TTC549 (cell line): ENCODE results near the gene CDRT15.
"Not testable (repeated sequence)": the region's sequence is repeated elsewhere in the genome, so short reads cannot be mapped to it uniquely, and the experiment has no call there.

Experiments
- FAIRE-seq: peaks from 2 replicates; lab custom pipeline; 2012; peaks lifted over from hg19 to GRCh38; lab: Jason Lieb, UNC

CDRT15 gene

GRCh38 chr17:14236762-14237161, at the start of gene CDRT15:
Gene CDRT15, minus strand, starts transcription at chr17:14236862. Its CDS starts 29 bp downstream, at chr17:14236833.
- not testable (repeated sequence) for FAIRE-seq

DNA sequence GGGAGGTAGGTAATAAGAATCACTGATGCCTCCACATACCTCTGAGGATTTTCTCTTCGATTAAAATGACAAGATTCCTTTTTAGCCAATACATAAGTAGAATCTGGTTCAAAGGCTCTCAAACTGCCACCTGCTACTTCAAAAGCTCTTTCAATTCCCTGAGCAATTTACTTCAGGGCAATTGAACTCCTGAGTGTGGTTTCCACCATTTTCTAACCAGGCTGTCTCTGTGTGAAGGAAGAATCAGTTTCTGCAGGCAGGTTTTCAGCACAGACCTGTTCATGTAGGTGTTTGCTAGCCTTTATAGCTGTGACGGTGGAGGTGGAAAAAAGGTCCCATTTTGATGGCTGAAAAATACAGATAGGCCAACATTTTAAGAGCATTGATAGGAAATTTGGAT, 46.1 kb upstream of the CDRT15 start:
- FAIRE-seq: no peak

DNA sequence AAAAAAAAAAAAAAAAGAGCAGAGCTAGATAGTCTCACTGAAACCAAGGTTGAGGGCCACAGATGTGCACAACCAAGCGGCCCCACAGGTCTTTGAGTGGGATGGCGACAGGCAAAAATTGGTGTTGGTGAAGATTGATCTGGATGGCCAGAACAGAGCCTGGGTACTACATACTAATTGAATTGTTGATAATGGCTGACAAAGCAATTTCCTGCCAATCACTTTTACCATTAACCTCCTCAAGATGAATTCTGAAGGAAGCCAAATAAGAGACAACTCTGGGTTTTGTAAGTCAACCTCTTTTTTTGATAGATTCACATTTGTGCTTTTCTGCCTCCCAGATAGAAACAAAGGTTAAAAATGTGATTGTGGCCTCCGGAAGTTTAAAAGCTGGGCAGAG, 44.9 kb upstream of the CDRT15 start:
- FAIRE-seq: no peak

- FAIRE-seq: no peak
Observed at GRCh38 chr17:14276535-14277250, 40.0 kb upstream of the CDRT15 start.

GRCh38 chr17:14270508-14270907, 33.8 kb upstream of the CDRT15 start:
- FAIRE-seq: no peak

- FAIRE-seq: no peak
Observed at GRCh38 chr17:14269473-14269872, 32.8 kb upstream of the CDRT15 start.

DNA sequence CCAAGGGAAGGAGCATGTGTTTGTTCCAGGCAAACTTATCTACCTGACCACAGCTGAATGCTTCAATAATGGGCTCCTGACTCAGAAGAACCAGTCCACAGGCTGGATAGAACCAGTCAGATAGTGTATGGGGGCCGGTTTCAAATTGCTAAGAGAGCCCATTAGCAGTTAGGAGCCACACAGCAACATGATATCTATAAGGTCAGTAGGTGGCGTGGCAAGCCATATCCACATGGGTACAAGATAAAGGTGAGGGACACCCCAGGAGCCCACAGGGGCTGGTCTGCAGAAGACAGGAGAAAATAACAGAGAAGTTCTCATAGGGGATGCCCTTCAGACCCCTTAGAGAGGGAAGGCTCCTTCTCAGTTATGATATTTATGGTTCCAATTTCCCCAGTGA, 31.6 kb upstream of the CDRT15 start:
- FAIRE-seq: no peak

- FAIRE-seq: no peak
Observed at GRCh38 chr17:14261406-14261805, 24.7 kb upstream of the CDRT15 start.

GRCh38 chr17:14245629-14246028, 9.0 kb upstream of the CDRT15 start:
- FAIRE-seq: no peak

GRCh38 chr17:14245002-14245401, 8.3 kb upstream of the CDRT15 start:
- no peak for FAIRE-seq

- not testable (repeated sequence) for FAIRE-seq
Observed at GRCh38 chr17:14239271-14239670, 2.6 kb upstream of the CDRT15 start.

DNA sequence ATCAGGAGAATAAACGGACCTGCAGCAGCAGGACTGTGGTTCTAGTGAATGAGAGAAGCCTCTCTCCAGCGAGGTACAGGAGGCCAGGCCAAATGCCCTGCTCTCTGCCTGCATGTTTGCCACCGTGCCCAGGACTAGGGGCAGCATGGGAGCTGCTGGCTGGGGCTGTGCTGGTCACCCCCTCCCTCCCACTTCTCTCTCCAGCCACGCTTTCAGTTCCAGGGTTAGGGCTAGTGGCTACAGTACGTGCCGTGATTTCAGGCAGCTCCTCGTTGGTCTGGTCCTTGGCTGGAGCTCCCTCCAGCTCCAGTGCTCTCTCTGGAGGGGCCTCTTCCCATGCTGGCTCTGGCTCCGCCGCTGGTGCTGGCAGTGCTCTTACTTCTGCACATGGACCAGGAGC, 630 bp downstream of the CDRT15 start:
- FAIRE-seq: not testable (repeated sequence)

GRCh38 chr17:14235047-14235446, 1.6 kb downstream of the CDRT15 start:
- not testable (repeated sequence) for FAIRE-seq

DNA sequence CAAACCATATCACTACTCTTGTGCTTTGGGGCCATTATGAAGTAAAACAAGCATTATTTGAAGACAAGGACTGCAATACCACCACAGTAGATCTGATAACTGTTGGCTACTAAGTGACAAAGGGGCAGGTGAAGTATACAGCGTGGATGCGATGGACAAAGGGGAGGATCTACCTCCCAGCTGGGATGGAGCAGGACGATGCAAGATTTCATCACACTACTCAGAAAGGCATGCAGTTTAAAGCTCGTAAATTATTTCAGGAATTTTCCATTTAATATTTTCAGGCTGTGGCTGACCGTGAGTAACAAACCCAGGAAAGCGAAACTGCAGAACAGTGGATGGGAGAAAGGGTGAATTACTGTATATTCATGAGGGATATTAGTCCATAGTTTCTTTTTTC, 5.5 kb downstream of the CDRT15 start:
- FAIRE-seq: not testable (repeated sequence)

GRCh38 chr17:14228903-14229302, 7.8 kb downstream of the CDRT15 start:
- FAIRE-seq: no peak

DNA sequence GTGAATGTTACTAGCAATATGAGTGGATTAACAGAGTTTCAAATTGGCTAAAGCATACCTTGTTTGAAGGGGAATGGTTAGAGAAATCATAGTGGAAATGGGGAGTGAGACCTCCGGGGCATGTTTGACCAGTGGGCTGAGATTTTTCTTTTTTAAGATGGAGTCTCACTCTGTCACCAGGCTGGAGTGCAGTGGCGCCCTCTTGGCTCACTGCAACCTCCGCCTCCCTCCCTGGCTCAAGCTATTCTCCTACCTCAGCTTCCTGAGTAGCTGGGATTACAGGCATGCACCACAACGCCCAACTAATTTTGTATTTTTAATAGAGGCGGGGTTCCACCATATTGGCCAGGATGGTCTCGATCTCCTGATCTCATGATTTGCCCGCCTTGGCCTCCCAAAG, 9.6 kb downstream of the CDRT15 start:
- FAIRE-seq: no peak

GRCh38 chr17:14225254-14225980, 11.2 kb downstream of the CDRT15 start:
- no peak for FAIRE-seq

- FAIRE-seq: no peak
Observed at GRCh38 chr17:14222611-14223010, 14.1 kb downstream of the CDRT15 start.

GRCh38 chr17:14214271-14214670, 22.4 kb downstream of the CDRT15 start:
- no peak for FAIRE-seq

- FAIRE-seq: no peak
Observed at GRCh38 chr17:14212401-14212800, 24.3 kb downstream of the CDRT15 start.

- FAIRE-seq: no peak
Observed at GRCh38 chr17:14211801-14212200, 24.9 kb downstream of the CDRT15 start.

DNA sequence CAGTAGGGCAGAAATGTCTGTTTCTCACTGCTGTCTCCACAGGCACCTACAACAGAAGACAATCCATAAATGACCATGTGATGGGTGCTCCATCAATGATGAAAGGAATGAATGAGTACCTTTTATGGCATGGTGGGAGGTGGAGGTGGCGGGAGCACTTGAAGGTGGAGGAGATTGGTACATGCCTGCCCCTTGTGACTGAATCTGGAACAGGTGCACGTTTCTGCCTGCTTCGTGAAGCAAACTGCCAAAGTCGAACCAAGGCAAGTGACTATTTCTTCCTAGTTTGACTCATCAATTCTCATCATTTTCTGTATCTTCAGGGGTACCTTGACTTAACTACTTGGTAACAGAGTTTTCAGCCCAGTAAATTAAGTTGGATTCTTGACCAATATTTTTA, 25.4 kb downstream of the CDRT15 start:
- no peak for FAIRE-seq

DNA sequence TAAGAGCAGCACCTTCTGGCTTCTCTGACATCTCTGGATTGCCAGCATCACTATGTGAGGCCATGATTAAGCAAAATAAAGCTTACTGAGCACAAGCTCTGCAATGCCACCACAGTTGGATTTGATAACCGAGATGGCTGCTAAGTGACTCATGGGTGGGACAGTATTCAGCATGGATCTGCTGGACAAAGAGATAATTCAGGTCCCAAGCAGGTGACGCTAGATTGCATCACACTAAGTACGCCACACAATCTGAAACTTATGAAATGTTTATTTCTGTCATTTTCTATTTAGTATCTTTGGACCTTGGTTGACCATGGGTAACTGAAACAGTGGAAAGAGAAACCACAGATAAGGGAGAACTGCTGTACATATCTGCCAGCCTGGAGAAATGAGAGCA, 27.4 kb downstream of the CDRT15 start:
- FAIRE-seq: no peak

DNA sequence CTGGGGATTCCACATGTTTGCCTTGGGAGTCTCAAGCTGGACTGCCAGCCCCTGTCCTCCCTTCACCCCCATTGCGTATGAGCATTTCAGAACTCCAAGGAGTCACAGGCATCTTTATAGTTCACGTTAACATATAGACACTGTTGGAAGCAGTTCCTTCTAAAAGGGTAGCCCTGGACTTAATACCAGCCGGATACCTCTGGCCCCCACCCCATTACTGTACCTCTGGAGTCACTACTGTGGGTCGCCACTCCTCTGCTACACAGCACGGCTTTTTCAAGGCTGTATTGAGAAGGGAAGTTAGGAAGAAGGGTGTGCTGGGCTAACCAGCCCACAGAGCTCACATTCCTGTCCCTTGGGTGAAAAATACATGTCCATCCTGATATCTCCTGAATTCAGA, 28.9 kb downstream of the CDRT15 start:
- FAIRE-seq: no peak
